ENCODE measurements around the gene MLKL.
"Not testable (repeated sequence)": the region's sequence is repeated elsewhere in the genome, so short reads cannot be mapped to it uniquely, and the experiment has no call there.

Gene MLKL

GRCh38 chr16:74695450-74696422, 4.9 kb downstream of the MLKL start:
- peak; percentile 65 for DNase-seq

GRCh38 chr16:74691093-74691855, 9.4 kb downstream of the MLKL start:
- no peak for DNase-seq

GRCh38 chr16:74682556-74682955, 18.1 kb downstream of the MLKL start:
- DNase-seq: no peak

GRCh38 chr16:74680681-74681080, 20.0 kb downstream of the MLKL start:
- no peak for DNase-seq

- DNase-seq: no peak
These were observed 20.7 kb downstream of the MLKL start for GRCh38 chr16:74679983-74680382.

GRCh38 chr16:74677868-74678267, 22.8 kb downstream of the MLKL start:
- no peak for DNase-seq

- DNase-seq: no peak
These were observed 26.8 kb downstream of the MLKL start for GRCh38 chr16:74673876-74674275.

- DNase-seq: not testable (repeated sequence)
These were observed 31.8 kb downstream of the MLKL start for GRCh38 chr16:74668877-74669276.

- DNase-seq: no peak
These were observed 33.4 kb downstream of the MLKL start for GRCh38 chr16:74667255-74667700.

GRCh38 chr16:74666425-74667254, 34.0 kb downstream of the MLKL start, which contains the start of gene RFWD3:
TSS of gene RFWD3 (minus strand) at chr16:74666877. CDS start at chr16:74661449, 5,428 bp downstream.
- DNase-seq: peak; percentile 91

GRCh38 chr16:74666010-74666421, 34.6 kb downstream of the MLKL start:
- no peak for DNase-seq

GRCh38 chr16:74661064-74661463, 39.6 kb downstream of the MLKL start:
- DNase-seq: no peak

GRCh38 chr16:74660383-74660782, 40.3 kb downstream of the MLKL start:
- no peak for DNase-seq

- DNase-seq: no peak
These were observed 41.6 kb downstream of the MLKL start for GRCh38 chr16:74659041-74659440.

GRCh38 chr16:74657870-74658642, 42.6 kb downstream of the MLKL start:
- DNase-seq: no peak

- DNase-seq: no peak
These were observed 46.1 kb downstream of the MLKL start for GRCh38 chr16:74654536-74655050.

GRCh38 chr16:74652883-74653282, 47.8 kb downstream of the MLKL start:
- DNase-seq: not testable (repeated sequence)

GRCh38 chr16:74652249-74652648, 48.4 kb downstream of the MLKL start:
- no peak for DNase-seq

- no peak for DNase-seq
These were observed 48.8 kb downstream of the MLKL start for GRCh38 chr16:74651841-74652240.

GRCh38 chr16:74650966-74651567, 49.6 kb downstream of the MLKL start:
- no peak for DNase-seq

GRCh38 chr16:74649839-74650504, 50.7 kb downstream of the MLKL start:
- DNase-seq: no peak
